OCI-LY7 (cell line): ENCODE measurements around the gene EHD2. TPM values are rescaled to one million over a fixed set of nuclear protein-coding genes. Genes with fewer than 3 reads are reported as not detected.
"Not testable (repeated sequence)": the region's sequence is repeated elsewhere in the genome, so short reads cannot be mapped to it uniquely, and the experiment has no call there.

Experiments
- BruUV-seq: library from RNA; stranded (reverse); fragments of 400-500 nt; replicated peaks from 2 replicates; lab custom pipeline; 2021; lab: Mats Ljungman, UMichigan
- CTCF ChIA-PET: fragments of 300-600 bp; sonication (Branson Sonifier 250); formaldehyde crosslinking; loops from one replicate; lab custom pipeline; 2022; ENCODE audit warnings: antibody characterized with exemption; ENCODE audit not compliant: unreplicated experiment; lab: Charles Lee
- POLR2A ChIA-PET: fragments of 300-600 bp; sonication (Branson Sonifier 250); formaldehyde crosslinking; loops from one replicate; lab custom pipeline; 2022; ENCODE audit warnings: antibody characterized with exemption; lab: Charles Lee
- DNase-seq: peaks from one replicate; pipeline ENCODE4 v3.0.0-alpha.2; 2015; ENCODE audit warnings: low spot score
- H2AFZ ChIP-seq: fragments of 200-600 bp; sonication (generic), shearing (Covaris generic); 2 replicates; pipeline ENCODE4 v1.6.1; 2014; ENCODE audit warnings: mild to moderate bottlenecking, antibody characterized with exemption, low read length, moderate library complexity
- H3K27ac ChIP-seq: fragments of 200-600 bp; sonication (generic); 2 replicates; pipeline ENCODE4 v1.5.1; 2014; ENCODE audit warnings: mixed run types, low read depth, mild to moderate bottlenecking, moderate library complexity, low read length, inconsistent platforms; ENCODE audit not compliant: poor library complexity, severe bottlenecking
- H3K36me3 ChIP-seq: fragments of 200-600 bp; sonication (generic); 2 replicates; pipeline ENCODE4 v1.6.1; 2014; ENCODE audit warnings: mild to moderate bottlenecking, antibody characterized with exemption, low read length, moderate library complexity, mixed read lengths; ENCODE audit not compliant: insufficient read depth
- H3K4me1 ChIP-seq: fragments of 200-600 bp; sonication (generic); 2 replicates; pipeline ENCODE4 v1.5.1; 2014; ENCODE audit warnings: mild to moderate bottlenecking, low read length; ENCODE audit not compliant: insufficient read depth, poor library complexity, severe bottlenecking
- H3K4me2 ChIP-seq: fragments of 200-600 bp; sonication (generic); 2 replicates; pipeline ENCODE4 v1.6.1; 2014; ENCODE audit warnings: mild to moderate bottlenecking, low read length
- H3K4me3 ChIP-seq: fragments of 200-600 bp; sonication (generic); 2 replicates; pipeline ENCODE4 v1.5.1; 2014; ENCODE audit warnings: mild to moderate bottlenecking, low read depth, low read length; ENCODE audit not compliant: poor library complexity, severe bottlenecking
- H3K79me2 ChIP-seq: fragments of 200-600 bp; sonication (generic); 2 replicates; pipeline ENCODE4 v1.6.1; 2016; ENCODE audit warnings: low read depth, mild to moderate bottlenecking, low read length, moderate library complexity, mixed read lengths; ENCODE audit not compliant: insufficient read depth
- H3K9me2 ChIP-seq: fragments of 200-600 bp; sonication (generic); 2 replicates; pipeline ENCODE4 v1.6.1; 2016; ENCODE audit warnings: mild to moderate bottlenecking, low read length, mixed read lengths; ENCODE audit not compliant: insufficient read depth
- H3K9me3 ChIP-seq: fragments of 200-600 bp; sonication (generic); 2 replicates; pipeline ENCODE4 v1.6.1; 2014; ENCODE audit warnings: mild to moderate bottlenecking, mixed run types, low read length, mixed read lengths
- H4K20me1 ChIP-seq: fragments of 200-600 bp; sonication (generic); 2 replicates; pipeline ENCODE4 v1.6.1; 2014; ENCODE audit warnings: mild to moderate bottlenecking, antibody characterized with exemption, low read length, moderate library complexity, mixed read lengths; ENCODE audit not compliant: insufficient read depth
- CTCF ChIP-seq: fragments of 200-600 bp; sonication (generic); conservative IDR thresholded peaks from 2 replicates; pipeline ENCODE4 v1.5.1; 2014; ENCODE audit warnings: mild to moderate bottlenecking, antibody characterized with exemption, low read length, moderate library complexity, mixed read lengths
- EZH2phosphoT487 ChIP-seq: fragments of 200-600 bp; sonication (generic); IDR thresholded peaks from 2 replicates; pipeline ENCODE4 v1.6.1; 2018; ENCODE audit warnings: low read depth, borderline replicate concordance, mild to moderate bottlenecking, mixed run types, antibody characterized with exemption, low read length, moderate library complexity, mixed read lengths
- intact Hi-C: fragments of 100-400 bp; cut with micrococcal nuclease; formaldehyde crosslinking; loops from one replicate; pipeline ENCODE4 v1.10.0; 2022; ENCODE audit not compliant: unreplicated experiment
- total RNA-seq, 2 experiments: library from RNA; depleted of rRNA in 1 of 2; stranded (reverse); fragments of >200 nt in 1 of 2; shearing (Covaris generic) in 1 of 2; gene quantifications; 2 replicates each; pipeline ENCODE4 v1.2.3, GENCODE V29; 2014 to 2022

Gene EHD2
- total RNA-seq, 2 experiments from 2014 or later, result not detected

GRCh38 chr19:47716270-47716937, 3.2 kb downstream of the EHD2 start:
- DNase-seq, result no peak
- no peaks in the 10 kb centered on the region for H3K9me3 ChIP-seq
- no peaks in the 10 kb centered on the region for H3K36me3 ChIP-seq
- no peak for TF ChIP-seq CTCF
- TF ChIP-seq EZH2phosphoT487, result no peak
- H3K9me2 ChIP-seq, result no peaks in the 10 kb centered on the region
- no peak overlapping the region for H2AFZ ChIP-seq
- H3K4me1 ChIP-seq, result no peaks in the 10 kb centered on the region
- ChIA-PET CTCF (no interaction called here), POLR2A (no interaction called here)
- H3K79me2 ChIP-seq, result no peaks in the 10 kb centered on the region
- H3K4me3 ChIP-seq, result no peak overlapping the region
- intact Hi-C loops, result no loop called here
- H3K27ac ChIP-seq, result no peak overlapping the region
- no peak overlapping the region for H3K4me2 ChIP-seq
- BruUV-seq, result no TSS peak
- no peaks in the 10 kb centered on the region for H4K20me1 ChIP-seq

DNA sequence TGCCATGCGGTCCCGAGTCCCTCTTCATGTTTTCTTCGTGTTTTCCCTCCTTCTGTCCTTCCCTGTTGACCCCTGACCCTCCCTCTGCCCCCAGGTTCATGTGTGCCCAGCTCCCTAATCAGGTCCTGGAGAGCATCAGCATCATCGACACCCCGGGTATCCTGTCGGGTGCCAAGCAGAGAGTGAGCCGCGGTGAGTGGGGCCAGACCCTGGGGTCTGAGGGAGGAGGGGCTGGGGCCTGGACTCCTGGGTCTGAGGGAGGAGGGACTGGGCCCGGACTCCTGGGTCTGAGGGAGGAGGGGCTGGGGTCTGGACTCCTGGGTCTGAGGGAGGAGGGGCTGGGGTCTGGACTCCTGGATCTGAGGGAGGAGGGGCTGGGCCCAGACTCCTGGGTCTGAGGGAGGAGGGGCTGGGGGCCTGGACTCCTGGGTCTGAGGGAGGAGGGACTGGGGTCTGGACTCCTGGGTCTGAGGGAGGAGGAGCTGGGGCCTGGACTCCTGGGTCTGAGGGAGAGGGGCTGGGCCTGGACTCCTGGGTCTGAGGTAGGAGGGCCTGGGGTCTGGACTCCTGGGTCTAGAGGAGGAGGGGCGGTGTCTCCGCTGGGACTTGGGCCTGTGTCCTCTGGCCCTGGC, 5.3 kb downstream of the EHD2 start:
- BruUV-seq, CTCF ChIA-PET, H3K36me3 ChIP-seq, H4K20me1 ChIP-seq, H3K4me3 ChIP-seq, H2AFZ ChIP-seq, H3K4me1 ChIP-seq, H3K79me2 ChIP-seq, intact Hi-C loops, H3K27ac ChIP-seq, H3K9me2 ChIP-seq, POLR2A ChIA-PET, H3K4me2 ChIP-seq, H3K9me3 ChIP-seq, DNase-seq: not testable (repeated sequence)

DNA sequence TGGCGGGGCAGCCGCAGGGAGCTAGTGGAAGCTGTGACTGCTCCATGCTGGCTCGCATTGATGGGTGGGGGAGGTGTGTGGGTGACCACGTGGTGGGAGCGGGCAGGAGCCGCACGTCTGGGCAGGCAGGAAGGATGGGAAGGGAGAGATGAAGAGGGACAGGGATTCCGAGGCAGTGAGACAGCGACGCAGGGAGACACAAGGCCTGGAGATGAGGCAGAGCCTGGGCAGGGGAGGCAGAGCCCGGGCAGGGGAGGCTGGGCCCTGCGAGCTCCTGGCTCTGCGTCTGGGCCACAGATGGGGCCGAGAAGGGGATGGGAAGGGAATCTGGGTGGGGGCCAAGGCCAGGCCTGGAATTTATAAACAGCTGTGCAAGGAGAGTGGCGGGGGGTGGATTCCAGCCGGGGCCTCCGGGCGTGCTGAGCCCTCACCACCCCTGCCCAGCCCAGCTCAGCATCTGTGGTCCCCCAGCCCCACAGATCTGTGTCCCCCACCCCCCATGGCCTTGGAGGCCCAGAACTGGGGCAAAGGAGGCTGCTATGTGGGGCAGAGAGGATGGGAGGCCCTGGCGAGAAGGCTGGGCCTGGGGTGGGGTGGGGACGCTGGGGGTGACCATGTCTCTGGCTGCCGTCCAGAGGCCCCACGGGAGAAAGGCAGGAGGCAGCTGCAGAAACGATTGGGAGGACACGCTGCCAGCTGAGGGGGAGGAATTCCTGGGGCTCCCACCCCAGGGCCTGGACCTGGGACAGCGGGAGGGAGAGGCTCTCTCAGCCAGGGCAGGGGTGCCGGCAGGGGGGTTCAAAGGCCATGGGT, 6.0 kb downstream of the EHD2 start:
- no peak for DNase-seq
- no peaks in the 10 kb centered on the region for H3K9me2 ChIP-seq
- BruUV-seq, result no TSS peak
- intact Hi-C loops, result no loop called here
- no peaks in the 10 kb centered on the region for H3K4me1 ChIP-seq
- H3K9me3 ChIP-seq, result no peaks in the 10 kb centered on the region
- H3K4me3 ChIP-seq, result no peak overlapping the region
- no peaks in the 10 kb centered on the region for H3K36me3 ChIP-seq
- H2AFZ ChIP-seq, result no peak overlapping the region
- no peaks in the 10 kb centered on the region for H3K79me2 ChIP-seq
- no peak overlapping the region for H3K27ac ChIP-seq
- CTCF ChIA-PET, result no interaction called here
- no peaks in the 10 kb centered on the region for H4K20me1 ChIP-seq
- TF ChIP-seq EZH2phosphoT487 (no peak), CTCF (no peak)
- H3K4me2 ChIP-seq, result no peak overlapping the region
- POLR2A ChIA-PET, result no interaction called here
